NCI-H2227 (cell line): ENCODE measurements around the gene SEC62.
A peak's percentile ranks its signal among the peaks of the same experiment; 100 is the strongest.

Experiments
- DNase-seq: peaks from one replicate; lab custom pipeline; 2025; ENCODE audit not compliant: unreplicated experiment; lab: John Stamatoyannopoulos, UW

SEC62 gene

DNA sequence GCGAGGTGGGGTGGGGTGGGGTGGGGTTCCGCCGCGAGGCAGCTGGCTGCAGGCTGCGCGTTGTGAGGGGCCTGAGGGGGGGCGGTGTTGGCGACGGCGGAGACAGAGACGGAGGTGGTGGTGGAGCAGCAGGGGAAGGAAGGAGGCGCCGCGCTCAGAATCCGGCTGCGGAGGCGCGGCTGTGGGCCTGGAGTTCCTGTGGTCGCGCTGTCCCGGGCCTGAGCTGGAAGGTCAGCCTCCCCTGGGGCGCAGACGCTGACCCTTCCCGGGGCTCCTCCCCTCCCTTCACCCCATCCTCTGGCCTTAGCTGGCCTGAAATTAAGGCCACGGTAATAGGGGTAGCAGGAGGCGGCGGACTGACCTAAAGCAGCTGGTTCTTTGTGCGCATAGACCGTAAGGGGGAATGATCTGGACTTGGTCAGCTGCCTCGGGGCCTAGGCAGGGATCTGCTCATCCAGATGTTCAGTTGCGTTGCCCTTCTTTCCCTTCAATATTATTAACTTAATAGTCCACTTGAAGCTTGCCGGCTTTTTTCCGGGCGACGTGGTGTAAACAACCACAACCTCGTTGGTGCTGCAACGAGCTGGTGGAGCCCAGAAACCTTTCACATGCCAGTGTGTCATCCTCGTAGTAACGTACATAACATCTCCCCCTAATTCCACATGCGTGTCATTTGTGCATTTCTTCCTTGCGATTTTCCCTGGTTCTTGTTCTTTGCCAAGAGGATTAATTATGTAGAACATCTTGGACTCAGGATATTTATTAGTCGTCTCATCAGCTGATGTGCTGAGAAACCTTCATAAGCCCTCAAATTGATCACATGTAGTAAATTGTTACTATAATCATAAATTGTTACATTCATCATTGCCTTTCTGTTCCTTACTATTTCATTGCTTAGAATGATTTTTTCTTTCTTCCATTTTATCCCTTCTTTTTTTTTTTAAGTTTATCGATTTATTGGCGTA is 626 bp downstream of the SEC62 start:
- peak; percentile 81 for DNase-seq

GRCh38 chr3:169968224-169968885 is 1.7 kb downstream of the SEC62 start:
- DNase-seq = no peak

- no peak for DNase-seq
Measured at GRCh38 chr3:169969174-169970095, 2.8 kb downstream of the SEC62 start.

DNA sequence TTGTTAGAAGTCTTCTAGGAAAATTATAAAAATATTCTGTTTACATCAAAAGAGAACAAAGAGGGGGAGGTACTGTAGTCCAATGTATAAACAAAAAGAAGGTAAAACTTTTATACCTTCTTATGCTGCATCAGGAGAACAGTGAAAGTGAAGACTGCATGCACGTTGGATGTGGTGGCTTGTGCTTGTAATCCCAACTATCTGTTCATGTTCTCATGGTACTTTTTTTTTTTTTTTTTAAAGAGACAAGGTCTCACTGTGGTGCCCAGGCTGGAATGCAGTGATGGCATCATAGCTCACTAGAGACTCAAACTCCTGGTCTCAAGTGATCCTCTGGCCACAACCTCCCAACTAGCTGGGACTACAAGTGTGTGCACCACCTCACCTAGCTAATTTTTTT is 4.2 kb downstream of the SEC62 start:
- DNase-seq = no peak

GRCh38 chr3:169971522-169971921 is 4.9 kb downstream of the SEC62 start:
- no peak for DNase-seq

- no peak for DNase-seq
Measured at GRCh38 chr3:169980055-169980454, 13.4 kb downstream of the SEC62 start.

DNA sequence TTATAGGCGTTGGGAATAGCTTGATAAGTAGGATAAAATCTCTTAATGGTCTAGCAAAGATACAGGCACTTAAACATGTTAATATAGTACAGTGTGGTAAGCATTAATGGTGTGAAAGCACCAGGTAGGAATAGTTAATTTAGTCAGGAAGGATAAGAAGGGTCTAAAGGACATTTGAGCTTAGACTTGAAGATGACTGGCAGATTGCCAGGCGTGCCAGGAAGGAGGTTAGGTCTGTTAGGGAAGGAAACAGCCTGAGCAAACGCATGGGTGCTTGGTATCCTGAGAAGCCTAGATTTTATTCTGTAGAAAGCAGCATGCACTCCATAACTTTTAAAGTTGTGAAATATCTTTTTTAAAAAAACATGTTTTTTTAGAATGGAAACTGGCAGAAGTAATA is 17.7 kb downstream of the SEC62 start:
- no peak for DNase-seq

- no peak for DNase-seq
Measured at GRCh38 chr3:169990431-169990830, 23.8 kb downstream of the SEC62 start.

GRCh38 chr3:169992156-169992555 is 25.5 kb downstream of the SEC62 start:
- no peak for DNase-seq

DNA sequence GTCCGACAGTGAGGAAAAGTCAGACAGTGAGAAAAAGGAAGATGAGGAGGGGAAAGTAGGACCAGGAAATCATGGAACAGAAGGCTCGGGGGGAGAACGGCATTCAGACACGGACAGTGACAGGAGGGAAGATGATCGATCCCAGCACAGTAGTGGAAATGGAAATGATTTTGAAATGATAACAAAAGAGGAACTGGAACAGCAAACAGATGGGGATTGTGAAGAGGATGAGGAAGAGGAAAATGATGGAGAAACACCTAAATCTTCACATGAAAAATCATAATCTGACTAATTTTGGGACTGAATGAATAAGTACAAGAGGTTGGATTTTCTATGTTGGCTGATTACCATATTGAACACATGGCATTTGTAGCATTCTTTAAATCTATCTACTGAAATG is 26.2 kb downstream of the SEC62 start:
- no peak for DNase-seq

DNA sequence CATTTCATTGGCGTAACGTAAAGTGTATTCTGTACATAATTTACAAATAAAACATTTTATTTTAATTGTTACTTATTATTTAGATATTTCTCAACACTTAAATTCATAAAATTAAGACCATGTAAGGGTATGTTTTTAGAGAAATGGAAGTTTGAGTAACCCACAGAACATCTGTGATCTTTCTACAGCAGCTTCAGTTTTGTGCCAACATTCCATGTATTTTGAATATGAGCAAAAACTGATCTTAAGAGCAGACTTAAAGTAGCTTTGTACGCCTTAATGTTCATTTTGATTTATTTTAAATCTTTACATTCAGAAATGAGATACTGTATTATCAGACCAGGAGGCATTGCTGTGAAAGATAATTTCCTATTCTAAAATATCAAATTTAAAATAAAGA is 27.2 kb downstream of the SEC62 start:
- DNase-seq = no peak

GRCh38 chr3:169996063-169996462 is 29.5 kb downstream of the SEC62 start:
- no peak for DNase-seq

- DNase-seq = no peak
Measured at GRCh38 chr3:169998668-169999131, 32.1 kb downstream of the SEC62 start.

GRCh38 chr3:169999433-169999832 is 32.8 kb downstream of the SEC62 start:
- no peak for DNase-seq

DNA sequence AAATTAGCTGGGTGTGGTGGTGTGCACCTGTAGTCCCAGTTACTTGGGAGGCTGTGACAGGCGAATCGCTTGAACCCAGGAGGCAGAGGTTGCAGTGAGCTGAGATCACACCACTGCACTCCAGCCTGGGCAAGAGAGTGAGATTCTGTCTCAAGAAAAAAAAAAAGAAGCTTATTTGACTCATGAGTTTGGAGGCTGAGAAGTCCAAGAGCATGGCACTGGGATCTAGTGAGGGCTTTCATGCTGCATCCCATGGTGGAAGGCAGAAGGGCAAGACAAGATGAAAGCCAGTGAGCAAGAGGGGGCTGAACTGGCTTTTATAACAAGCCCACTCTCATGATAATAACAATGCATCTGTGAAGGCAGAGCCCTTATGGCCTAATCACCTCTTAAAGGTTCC is 33.4 kb downstream of the SEC62 start:
- DNase-seq = no peak

DNA sequence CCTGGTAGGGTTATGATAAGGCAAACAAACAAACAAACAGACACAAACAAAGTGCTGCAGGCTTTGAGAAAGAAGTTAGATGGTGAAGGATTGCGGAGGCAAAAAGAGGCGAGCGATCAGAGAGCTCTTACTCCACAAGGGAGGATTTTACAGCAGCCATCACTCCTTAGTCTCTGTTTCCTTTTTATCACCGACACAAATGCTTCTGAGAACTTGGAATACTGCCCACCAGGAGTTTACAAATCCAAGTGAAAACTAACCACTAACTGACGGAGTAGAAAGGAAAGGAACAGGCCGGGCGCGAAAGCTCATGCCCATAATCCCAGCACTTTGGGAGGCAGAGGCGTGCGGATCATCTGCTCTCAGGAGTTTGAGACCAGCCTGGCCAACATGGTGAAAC is 35.6 kb downstream of the SEC62 start:
- no peak for DNase-seq

DNA sequence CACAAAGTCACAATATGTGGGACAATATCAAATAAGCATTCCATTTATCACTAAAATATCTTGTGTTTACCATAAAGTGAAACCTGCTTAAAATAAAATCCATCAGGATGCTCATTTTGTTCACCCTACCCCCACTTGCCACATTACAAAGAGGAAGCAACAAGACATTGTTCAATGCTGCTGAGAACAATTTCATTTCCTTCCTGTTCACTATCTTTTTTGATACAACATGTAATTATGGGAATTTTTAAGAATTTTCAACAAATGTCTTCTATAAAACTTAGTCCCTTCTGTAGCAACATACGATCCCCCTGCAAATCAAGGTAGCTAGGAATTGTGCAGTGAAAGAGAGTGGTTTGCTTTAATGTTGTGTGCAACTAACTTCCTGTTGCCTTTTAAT is 36.3 kb downstream of the SEC62 start:
- DNase-seq = no peak

GRCh38 chr3:170003881-170004356 is 37.3 kb downstream of the SEC62 start:
- DNase-seq = no peak

DNA sequence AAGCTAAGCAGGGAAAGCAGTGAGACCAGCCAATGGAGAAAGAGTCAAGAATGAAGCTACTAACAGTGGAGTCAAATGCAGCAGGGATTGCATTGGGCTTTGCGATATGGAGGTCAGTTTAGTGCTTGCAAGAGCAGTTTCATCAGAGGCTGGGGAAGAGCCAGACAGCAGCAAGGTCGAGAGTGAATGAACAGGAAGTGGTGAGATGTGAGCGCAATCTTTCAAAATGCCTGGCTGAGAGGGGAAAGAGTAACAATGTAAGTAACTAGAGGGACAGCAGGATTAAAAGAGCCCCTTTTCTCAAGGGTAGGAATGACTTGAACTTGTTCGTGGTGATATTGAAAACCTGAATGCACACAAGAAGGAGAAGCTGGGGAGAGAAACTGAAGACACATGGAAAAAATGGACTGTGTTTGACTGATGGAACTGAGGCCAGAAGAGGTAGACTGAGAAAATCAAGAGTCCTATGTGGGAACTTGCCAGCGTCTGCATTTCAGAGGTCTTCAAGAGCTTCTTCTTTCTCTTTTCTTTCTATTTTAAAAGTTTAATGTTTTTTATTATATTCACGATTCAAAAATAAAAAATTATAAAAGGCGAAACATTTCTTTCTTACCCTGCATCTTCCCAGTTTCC is 40.5 kb downstream of the SEC62 start:
- no peak for DNase-seq

DNA sequence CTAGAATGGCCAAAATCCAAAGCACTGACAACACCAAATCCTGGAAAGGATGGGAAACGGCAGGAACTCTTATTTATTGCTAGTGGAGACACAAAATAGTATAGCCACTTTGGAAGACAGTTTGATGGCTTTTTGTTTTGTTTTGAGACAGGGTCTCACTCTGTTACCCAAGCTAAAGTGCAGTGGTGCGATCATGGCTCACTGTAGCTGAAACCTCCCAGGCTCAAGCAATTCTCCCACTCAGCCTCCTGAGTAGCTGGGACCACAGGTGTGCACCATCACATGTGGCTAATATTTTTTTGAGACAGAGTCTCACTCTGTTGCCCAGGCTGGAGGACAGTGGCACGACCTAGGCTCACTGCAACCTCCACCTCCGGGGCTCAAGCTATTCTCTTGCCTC is 43.9 kb downstream of the SEC62 start:
- DNase-seq = no peak
